CD4-positive, alpha-beta T cell treated with Interleukin-15 for 4 hours (primary cell): ENCODE results near the gene ABHD2.
"Not testable (repeated sequence)": the region's sequence is repeated elsewhere in the genome, so short reads cannot be mapped to it uniquely, and the experiment has no call there.

Experiments
- DNase-seq: peaks from one replicate; pipeline ENCODE4 v3.0.0-alpha.2; 2020; ENCODE audit warnings: low spot score

Gene ABHD2

GRCh38 chr15:89075101-89075640, 13.1 kb upstream of the ABHD2 start:
- no peak for DNase-seq

DNA sequence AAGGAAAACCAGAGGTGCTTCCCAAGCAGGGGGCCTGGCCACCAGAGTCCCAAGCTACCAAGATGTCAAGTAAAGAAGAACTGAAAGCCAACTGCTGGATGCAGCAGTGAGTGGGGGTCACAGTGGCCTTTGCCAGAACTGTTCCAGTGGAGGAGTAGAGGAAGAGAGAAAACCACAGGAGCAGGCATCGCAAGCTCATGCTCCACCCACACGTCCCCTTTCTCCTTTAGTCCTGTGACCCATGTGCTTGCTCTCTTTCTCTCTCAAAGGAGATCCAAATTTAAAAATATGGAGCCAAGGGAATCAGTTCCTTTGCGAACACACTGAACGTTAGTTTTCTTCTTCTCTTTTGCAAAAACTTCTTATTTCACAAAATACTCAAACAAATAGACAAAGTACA, 12.4 kb upstream of the ABHD2 start:
- no peak for DNase-seq

DNA sequence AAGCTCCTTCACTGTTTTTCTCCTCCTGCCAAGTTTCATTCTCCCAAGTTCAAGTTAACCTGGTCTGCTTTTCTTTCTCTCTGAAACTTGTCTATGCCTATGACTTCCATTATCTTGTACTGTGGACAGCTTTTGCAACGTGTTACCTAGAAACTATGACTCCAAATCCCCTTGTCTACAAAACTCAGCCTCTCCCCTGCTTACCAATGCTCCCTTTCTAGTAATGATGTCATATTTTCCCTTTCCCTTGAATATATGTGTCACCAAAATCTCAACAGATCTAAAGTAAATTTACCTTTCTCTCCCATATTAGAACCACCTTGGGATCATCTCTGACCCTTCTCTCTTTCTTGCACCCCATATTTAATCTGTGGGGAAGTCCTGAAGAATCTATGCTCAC, 10.5 kb upstream of the ABHD2 start:
- no peak for DNase-seq

DNA sequence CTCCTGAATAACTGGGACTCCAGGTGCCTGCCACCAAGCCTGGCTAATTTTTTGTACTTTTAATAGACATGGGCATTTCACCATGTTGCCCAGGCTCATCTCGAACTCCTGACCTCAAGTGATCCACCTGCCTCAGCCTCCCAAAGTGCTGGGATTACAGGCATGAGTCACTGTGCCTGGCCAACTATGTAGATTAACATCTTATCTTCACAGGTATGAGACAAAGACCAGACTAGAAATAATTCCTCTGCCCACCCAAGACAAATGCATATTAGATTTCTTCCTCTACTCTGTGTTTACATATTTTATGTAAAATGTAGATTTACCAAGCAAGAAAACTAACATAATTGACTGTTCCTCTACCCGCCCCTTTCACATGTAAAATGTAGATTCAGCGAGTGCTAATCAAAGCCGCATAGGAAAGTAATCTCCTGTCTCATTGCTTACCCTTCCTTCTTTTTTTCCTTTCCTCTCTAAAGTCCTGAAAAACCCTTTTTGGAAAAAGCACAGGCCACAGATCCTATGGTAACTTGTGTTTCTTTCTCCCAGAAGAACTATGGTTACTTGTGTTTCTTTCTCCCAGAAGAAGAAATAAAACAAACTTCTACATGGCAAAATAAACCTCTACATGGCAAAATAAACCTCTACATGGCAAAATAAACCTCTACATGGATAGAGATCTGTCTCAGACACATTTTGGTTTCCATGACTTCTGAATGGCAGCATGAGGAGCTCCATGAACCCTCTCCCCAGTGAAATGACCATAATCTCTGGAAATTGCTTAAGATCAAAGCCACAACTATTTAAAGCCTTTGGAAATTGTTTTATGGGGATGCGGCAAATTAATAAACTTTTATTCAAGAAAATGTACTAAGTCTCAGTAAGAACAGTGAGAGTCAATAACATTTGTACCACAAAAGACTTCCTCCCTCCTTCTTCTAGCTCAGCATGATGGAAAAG, 9.1 kb upstream of the ABHD2 start:
- DNase-seq, result no peak

- no peak for DNase-seq
Measured at GRCh38 chr15:89081878-89082277, 6.4 kb upstream of the ABHD2 start.

DNA sequence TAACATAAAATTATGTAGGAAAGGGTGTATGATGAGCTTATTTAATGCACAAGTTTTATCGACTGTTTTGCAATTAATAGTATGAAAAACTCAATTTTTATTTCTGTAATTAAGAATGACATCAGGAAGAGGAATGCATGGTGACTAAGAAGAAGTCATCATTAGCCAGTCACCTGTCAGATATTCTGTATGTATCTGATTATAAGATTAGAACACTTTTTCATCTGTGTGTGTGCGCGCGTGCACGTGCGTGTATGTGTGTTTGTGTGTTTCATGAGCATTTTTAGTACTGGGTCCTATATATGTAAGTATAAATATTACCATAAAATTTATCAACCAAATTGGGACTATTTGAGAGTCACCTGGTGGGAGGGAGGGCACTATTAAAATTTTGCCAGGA, 5.0 kb upstream of the ABHD2 start:
- DNase-seq, result no peak

DNA sequence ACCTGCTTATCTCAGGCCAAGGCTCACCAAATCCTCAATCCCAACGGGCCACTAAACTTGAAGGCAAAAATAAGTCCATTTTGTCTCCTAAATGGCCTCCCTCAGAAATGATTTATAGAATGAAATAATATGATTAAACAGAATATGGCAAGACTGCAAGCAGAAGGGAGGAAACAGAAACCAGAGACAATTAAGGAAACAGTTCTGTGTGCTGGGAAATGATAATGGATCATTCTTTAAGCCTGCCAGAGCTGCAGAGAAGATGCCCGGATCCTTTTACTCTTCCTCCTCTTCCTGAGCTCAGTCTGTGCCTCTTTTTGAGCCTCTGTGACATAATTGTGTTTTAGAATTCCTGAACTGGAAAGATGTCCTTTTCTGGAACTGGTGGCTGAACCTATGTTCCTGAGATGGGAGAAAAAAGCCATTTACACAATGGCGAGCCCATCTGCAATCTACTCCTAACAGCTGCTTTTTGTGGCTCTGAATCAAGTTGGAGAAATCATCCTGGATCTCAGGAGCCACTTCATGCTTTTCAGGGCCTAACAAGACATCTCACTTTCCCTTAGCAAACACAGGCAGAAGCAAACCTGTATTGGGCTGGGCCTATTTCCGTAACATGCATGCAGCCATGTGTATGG, 2.8 kb upstream of the ABHD2 start:
- DNase-seq, result no peak

DNA sequence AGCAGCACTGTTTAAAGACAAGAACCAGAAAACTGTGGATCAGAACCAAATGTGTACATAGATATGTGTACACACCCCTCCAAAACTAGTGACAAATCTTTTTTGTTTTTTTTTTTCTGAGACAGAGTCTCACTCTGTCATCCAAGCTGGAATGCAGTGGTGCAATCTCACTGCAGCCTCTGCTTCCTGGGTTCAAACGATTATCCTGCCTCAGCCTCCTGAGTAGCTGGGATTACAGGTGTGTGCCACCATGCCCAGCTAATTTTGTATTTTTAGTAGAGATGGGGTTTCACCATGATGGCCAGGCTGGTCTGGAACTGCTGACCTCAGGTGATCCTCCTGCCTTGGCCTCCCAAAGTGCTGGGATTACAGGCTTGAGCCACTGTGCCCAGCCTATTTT, 2.3 kb upstream of the ABHD2 start:
- not testable (repeated sequence) for DNase-seq

- DNase-seq, result not testable (repeated sequence)
Measured at GRCh38 chr15:89086390-89086789, 1.9 kb upstream of the ABHD2 start.

DNA sequence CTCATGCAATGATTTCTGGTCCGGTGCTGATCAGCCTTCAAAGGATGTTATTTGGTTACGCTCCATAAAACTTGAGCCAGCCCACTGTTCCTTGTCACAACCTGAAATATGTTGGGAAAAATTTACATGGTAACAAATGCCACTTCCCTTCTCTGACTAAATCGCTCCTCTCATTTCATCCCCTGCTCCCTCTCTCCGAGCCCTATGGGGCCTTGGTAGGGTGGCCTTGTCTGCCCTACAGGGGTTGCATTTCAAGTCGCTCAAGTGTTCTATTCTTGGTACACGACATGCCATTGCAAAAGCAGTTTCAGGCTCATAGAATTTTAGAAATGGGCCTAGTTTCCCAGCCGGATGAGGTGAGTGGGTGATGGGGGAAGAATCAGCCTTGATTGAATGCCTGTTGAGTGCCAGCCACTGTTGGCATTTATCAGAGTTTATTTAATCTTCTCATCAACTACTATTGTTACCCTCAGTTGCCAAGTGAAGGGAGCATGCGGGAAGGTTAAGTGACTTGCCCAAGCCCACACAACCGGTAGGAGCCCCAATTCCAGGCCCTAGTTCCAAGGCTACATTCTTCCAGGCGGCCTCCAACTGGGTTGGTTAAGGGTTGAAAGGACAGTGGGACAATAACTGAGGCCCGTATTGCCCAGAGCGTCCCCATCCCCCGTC, 961 bp upstream of the ABHD2 start:
- no peak for DNase-seq

DNA sequence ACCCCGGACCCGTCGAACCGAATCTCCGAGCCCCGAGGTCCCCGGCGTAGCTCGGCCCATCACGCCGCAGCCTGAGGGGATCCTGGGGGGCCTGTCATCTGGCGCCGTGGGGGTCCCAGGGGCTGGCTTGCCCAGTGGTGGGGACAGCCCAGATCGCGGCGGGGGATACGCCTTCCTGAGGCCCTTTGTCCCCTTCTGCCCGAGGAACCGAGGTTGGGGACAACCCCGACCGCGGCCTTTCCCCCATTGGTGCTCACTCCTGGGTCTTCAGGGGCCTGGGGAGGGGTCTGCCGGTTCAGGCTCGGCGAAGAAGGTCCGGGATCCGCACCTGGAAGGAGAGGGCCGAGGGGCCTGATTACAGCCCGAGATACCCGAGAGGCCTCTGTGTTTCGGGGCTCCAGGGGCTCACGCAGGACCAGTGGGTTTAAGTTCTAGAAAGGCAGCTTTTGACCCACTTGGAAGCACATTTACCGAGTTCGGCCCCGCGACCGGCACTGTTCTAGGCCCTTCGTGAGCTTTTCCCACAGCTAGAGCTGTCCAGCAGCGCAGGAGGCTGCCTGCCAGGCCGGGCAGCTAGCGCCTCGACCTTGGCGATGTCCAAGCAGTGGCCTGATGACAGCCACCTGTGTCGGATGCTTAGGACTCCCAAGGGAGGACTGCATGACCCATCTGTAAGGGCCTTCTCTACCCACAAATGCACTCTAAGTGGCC, 504 bp downstream of the ABHD2 start:
- no peak for DNase-seq

- DNase-seq, result no peak
Measured at GRCh38 chr15:89089316-89090230, 1.3 kb downstream of the ABHD2 start.

- DNase-seq, result peak; percentile 59
Measured at GRCh38 chr15:89090791-89091626, 2.8 kb downstream of the ABHD2 start.

GRCh38 chr15:89091627-89092220, 3.5 kb downstream of the ABHD2 start:
- no peak for DNase-seq

- DNase-seq, result no peak
Measured at GRCh38 chr15:89093509-89093908, 5.3 kb downstream of the ABHD2 start.

DNA sequence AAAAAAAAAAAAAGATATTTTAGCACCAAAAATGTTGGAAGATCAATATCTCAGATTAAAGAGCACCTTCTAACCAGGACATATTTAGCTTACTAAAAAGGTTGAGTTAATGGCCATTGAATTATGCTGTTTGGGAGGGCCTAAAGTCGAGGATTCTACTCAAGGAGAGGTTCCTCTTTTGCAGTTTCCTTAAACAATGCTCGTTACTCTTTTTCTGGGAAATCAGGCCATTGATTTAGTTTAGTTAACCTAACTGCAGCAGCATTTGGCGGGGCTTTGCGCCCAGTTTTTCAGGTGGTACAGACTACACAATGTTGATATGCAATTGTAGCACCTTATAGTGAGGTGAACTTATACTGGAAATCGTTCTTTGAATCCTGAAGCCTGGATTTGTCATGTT, 6.8 kb downstream of the ABHD2 start:
- DNase-seq, result no peak

DNA sequence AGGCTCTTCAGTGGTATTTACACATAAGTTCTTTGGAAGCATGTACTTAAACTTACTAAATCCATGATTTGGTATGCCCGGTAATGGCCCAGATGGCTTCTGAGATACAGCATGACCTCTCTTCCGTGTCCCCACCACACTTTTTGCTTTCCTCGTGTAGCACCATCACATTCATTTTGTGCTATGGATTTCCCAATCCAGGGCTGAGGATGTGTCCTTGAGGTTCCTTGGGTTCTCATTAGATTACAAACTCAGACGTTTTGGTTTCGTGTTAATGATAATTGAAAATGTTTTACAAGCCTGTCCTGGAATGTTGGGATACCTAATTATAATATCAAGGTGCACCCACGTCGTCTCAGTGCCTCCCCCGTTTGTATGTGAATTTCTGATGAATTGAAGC, 7.3 kb downstream of the ABHD2 start:
- no peak for DNase-seq

GRCh38 chr15:89096664-89097063, 8.4 kb downstream of the ABHD2 start:
- no peak for DNase-seq

- no peak for DNase-seq
Measured at GRCh38 chr15:89097313-89097712, 9.1 kb downstream of the ABHD2 start.

GRCh38 chr15:89098281-89098680, 10.0 kb downstream of the ABHD2 start:
- DNase-seq, result no peak
